ENCODE data around the gene BAG5.

The BAG5 gene

GRCh38 chr14:103531421-103532215, 30.8 kb downstream of the BAG5 start:
- H2BK15ac ChIP-seq (replicated peaks; ENCODE audit: low read depth): no peak overlapping the region
- H3K4me2 ChIP-seq (ENCODE audit: low read length): no peak overlapping the region
- no peak for DNase-seq
- no peak overlapping the region for H3K4me3 ChIP-seq (ENCODE audit: low read length)
- H2BK5ac ChIP-seq (ENCODE audit: low read length): no peak overlapping the region
- no peak overlapping the region for H2BK120ac ChIP-seq (ENCODE audit: low read depth, low read length)
- no peak overlapping the region for H3K4ac ChIP-seq (ENCODE audit: low read depth, low read length)
- H4K5ac ChIP-seq (ENCODE audit: low read length): no peak overlapping the region
- H3K79me1 ChIP-seq (ENCODE audit: low read length): peaks cover 17% of the 10 kb centered on the region
- WGBS (ENCODE audit: extremely low coverage, insufficient coverage, low lambda C conversion rate): no CpG with 5 or more reads among the region's 15 CpGs
- no peak overlapping the region for H4K8ac ChIP-seq (ENCODE audit: low read depth, low read length)
- no peaks in the 10 kb centered on the region for H3K36me3 ChIP-seq (ENCODE audit: control insufficient read depth, insufficient read depth, low read length)
- H3K23ac ChIP-seq (ENCODE audit: low read length): no peak overlapping the region
- H3K79me2 ChIP-seq (ENCODE audit: control insufficient read depth, insufficient read depth, low read length): peaks cover 12% of the 10 kb centered on the region
- no peak overlapping the region for H3K18ac ChIP-seq (ENCODE audit: low read length)
- peaks cover 5% of the 10 kb centered on the region for H3K4me1 ChIP-seq (ENCODE audit: control insufficient read depth, low read depth, low read length)
- no peaks in the 10 kb centered on the region for H3K27me3 ChIP-seq (ENCODE audit: insufficient read depth, low read length, poor library complexity)
- H2AK5ac ChIP-seq (ENCODE audit: low read length): no peak overlapping the region
- no peak overlapping the region for H3K27ac ChIP-seq (ENCODE audit: low read depth, low read length)
- H3K56ac ChIP-seq (ENCODE audit: low read length): no peak overlapping the region
- no peak overlapping the region for H3K9ac ChIP-seq (ENCODE audit: low read length)

DNA sequence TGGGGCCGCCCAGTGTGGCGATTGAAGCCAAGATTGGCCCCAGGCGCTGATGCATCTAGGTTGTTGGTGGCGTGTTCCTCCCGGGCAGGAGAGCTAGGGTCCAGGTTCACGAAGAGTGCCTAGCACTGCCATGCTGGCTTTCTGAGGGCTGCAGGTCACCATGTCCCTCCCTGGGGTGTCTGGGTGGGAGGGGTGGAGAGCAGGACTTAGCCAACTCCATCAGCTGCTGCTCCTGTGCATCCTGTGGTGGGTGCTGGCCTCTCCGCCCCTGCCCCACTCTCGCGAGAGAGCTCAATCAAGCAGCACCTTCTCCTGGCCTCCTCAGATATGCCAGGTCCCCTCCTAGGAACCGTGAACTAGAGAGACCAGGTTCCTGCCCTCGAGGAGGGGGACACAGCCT, 31.6 kb downstream of the BAG5 start:
- Histone ChIP-seq H3K27ac (ENCODE audit: low read depth, low read length) (no peak overlapping the region), H3K4me1 (ENCODE audit: control insufficient read depth, low read depth, low read length) (peaks cover 5% of the 10 kb centered on the region), H3K27me3 (ENCODE audit: insufficient read depth, low read length, poor library complexity) (no peaks in the 10 kb centered on the region), H3K56ac (ENCODE audit: low read length) (no peak overlapping the region), H2BK120ac (ENCODE audit: low read depth, low read length) (no peak overlapping the region), H3K4ac (ENCODE audit: low read depth, low read length) (no peak overlapping the region), H4K8ac (ENCODE audit: low read depth, low read length) (no peak overlapping the region), H3K4me2 (ENCODE audit: low read length) (no peak overlapping the region), H3K4me3 (ENCODE audit: low read length) (no peak overlapping the region), H2BK15ac (replicated peaks; ENCODE audit: low read depth) (no peak overlapping the region), H4K5ac (ENCODE audit: low read length) (no peak overlapping the region), H3K18ac (ENCODE audit: low read length) (no peak overlapping the region), H2BK5ac (ENCODE audit: low read length) (no peak overlapping the region), H3K36me3 (ENCODE audit: control insufficient read depth, insufficient read depth, low read length) (no peaks in the 10 kb centered on the region), H3K79me2 (ENCODE audit: control insufficient read depth, insufficient read depth, low read length) (peaks cover 12% of the 10 kb centered on the region), H3K9ac (ENCODE audit: low read length) (no peak overlapping the region), H3K79me1 (ENCODE audit: low read length) (peaks cover 17% of the 10 kb centered on the region), H2AK5ac (ENCODE audit: low read length) (no peak overlapping the region), H3K23ac (ENCODE audit: low read length) (no peak overlapping the region)
- no CpG with 5 or more reads among the region's 11 CpGs for WGBS (ENCODE audit: extremely low coverage, insufficient coverage, low lambda C conversion rate)
- no peak for DNase-seq

GRCh38 chr14:103530390-103530789, 32.1 kb downstream of the BAG5 start:
- H3K4me1 ChIP-seq (ENCODE audit: control insufficient read depth, low read depth, low read length): peaks cover 5% of the 10 kb centered on the region
- H3K9ac ChIP-seq (ENCODE audit: low read length): no peak overlapping the region
- H3K79me1 ChIP-seq (ENCODE audit: low read length): peaks cover 17% of the 10 kb centered on the region
- H3K4me2 ChIP-seq (ENCODE audit: low read length): no peak overlapping the region
- DNase-seq: peak; percentile 62
- no peak overlapping the region for H4K8ac ChIP-seq (ENCODE audit: low read depth, low read length)
- H2AK5ac ChIP-seq (ENCODE audit: low read length): no peak overlapping the region
- H2BK120ac ChIP-seq (ENCODE audit: low read depth, low read length): no peak overlapping the region
- no peak overlapping the region for H2BK15ac ChIP-seq (replicated peaks; ENCODE audit: low read depth)
- H3K4me3 ChIP-seq (ENCODE audit: low read length): no peak overlapping the region
- WGBS (ENCODE audit: extremely low coverage, insufficient coverage, low lambda C conversion rate): no CpG with 5 or more reads among the region's 7 CpGs
- H3K79me2 ChIP-seq (ENCODE audit: control insufficient read depth, insufficient read depth, low read length): peaks cover 12% of the 10 kb centered on the region
- H3K56ac ChIP-seq (ENCODE audit: low read length): no peak overlapping the region
- H3K27me3 ChIP-seq (ENCODE audit: insufficient read depth, low read length, poor library complexity): no peaks in the 10 kb centered on the region
- no peak overlapping the region for H4K5ac ChIP-seq (ENCODE audit: low read length)
- H3K36me3 ChIP-seq (ENCODE audit: control insufficient read depth, insufficient read depth, low read length): no peaks in the 10 kb centered on the region
- H3K18ac ChIP-seq (ENCODE audit: low read length): no peak overlapping the region
- H3K4ac ChIP-seq (ENCODE audit: low read depth, low read length): no peak overlapping the region
- no peak overlapping the region for H3K23ac ChIP-seq (ENCODE audit: low read length)
- no peak overlapping the region for H3K27ac ChIP-seq (ENCODE audit: low read depth, low read length)
- no peak overlapping the region for H2BK5ac ChIP-seq (ENCODE audit: low read length)

DNA sequence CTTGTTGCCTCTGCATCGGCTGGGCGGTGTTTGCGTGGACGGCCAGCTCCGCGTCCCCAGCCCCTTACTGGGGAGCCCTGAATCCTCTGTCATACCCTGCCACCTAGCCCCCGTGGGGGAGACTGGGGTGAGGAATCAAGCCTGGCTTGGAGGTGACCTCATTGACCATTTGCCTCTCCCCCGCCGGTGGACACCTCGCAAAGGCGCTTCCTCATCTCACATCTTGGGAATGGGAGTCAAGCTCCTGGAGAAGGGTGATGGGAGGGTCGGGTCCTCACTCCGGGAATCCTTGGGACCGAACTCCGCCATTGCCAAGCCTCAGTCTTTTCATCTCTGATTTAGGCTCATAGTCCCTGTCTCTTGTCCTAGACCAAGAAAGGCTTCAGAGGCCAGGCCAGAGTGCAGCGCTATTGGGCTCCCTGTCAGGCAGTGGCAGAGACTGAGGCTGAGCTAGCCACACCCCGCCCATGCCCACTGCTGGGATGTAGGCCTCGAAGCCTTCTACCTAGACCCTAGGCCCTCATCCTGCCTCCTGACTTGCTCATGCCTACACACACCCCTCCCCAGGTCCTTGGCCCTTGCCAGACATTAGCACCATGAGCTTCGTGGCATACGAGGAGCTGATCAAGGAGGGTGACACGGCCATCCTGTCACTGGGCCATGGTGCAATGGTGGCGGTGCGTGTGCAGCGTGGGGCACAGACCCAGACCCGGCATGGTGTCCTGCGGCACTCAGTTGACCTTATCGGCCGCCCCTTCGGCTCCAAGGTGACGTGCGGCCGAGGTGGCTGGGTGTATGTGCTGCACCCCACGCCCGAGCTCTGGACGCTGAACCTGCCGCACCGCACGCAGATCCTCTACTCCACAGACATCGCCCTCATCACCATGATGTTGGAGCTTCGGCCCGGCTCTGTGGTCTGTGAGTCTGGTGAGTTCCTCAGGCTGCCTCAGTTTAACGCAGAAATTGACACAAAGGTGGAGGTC, 32.8 kb downstream of the BAG5 start:
- Histone ChIP-seq H3K56ac (ENCODE audit: low read length) (peak overlapping the region; percentile 91), H3K4me2 (ENCODE audit: low read length) (peak overlapping the region; percentile 100), H4K8ac (ENCODE audit: low read depth, low read length) (peak overlapping the region; percentile 87), H3K79me2 (ENCODE audit: control insufficient read depth, insufficient read depth, low read length) (peaks cover 12% of the 10 kb centered on the region), H3K27ac (ENCODE audit: low read depth, low read length) (no peak overlapping the region), H3K18ac (ENCODE audit: low read length) (no peak overlapping the region), H4K5ac (ENCODE audit: low read length) (no peak overlapping the region), H3K4ac (ENCODE audit: low read depth, low read length) (no peak overlapping the region), H2BK15ac (replicated peaks; ENCODE audit: low read depth) (no peak overlapping the region), H2AK5ac (ENCODE audit: low read length) (peak overlapping the region; percentile 4), H2BK120ac (ENCODE audit: low read depth, low read length) (no peak overlapping the region), H3K4me3 (ENCODE audit: low read length) (peak overlapping the region; percentile 94), H2BK5ac (ENCODE audit: low read length) (no peak overlapping the region), H3K23ac (ENCODE audit: low read length) (no peak overlapping the region), H3K36me3 (ENCODE audit: control insufficient read depth, insufficient read depth, low read length) (no peaks in the 10 kb centered on the region), H3K79me1 (ENCODE audit: low read length) (peaks cover 17% of the 10 kb centered on the region), H3K9ac (ENCODE audit: low read length) (peak overlapping the region; percentile 80), H3K27me3 (ENCODE audit: insufficient read depth, low read length, poor library complexity) (no peaks in the 10 kb centered on the region), H3K4me1 (ENCODE audit: control insufficient read depth, low read depth, low read length) (peaks cover 5% of the 10 kb centered on the region)
- DNase-seq: no peak
- WGBS (ENCODE audit: extremely low coverage, insufficient coverage, low lambda C conversion rate): no CpG with 5 or more reads among the region's 42 CpGs

DNA sequence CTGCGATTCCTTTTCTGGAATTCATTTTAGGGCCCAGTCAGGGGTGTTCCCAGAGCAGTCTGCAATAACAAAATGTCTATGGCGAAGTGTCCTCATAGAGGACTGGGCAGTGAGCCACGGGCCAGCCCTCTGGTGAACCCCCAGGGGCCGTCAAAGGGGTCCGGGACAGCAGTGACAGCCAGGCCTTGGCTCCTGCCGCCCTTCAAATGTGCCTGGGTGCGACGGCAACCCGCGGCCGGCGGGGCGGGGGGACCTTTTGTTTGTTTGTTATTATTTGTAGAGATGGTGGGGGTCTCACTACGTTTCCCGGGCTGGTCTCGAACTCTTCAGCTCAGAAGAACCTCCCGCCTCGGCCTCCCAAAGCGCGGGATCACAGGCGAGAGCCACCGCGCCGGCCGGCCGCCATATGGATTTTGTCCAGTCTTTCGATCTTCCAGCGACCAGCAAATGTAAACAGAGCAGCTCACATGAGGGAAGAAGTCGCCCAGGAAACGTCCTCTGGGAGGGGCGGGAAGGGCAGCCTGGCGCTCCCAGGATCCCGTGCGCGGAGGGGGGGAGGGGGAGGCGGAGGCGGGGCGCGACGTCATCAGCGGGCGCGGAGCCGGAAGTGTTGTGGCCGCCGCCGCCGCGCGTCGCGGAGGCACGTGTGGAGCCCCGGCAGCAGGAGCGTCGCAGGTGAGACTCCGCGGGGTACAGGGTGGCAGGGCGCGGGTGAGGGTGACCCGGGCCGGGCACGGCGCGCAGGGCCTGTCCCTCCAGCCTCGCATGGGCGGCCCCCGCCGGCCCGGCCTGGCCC, 33.7 kb downstream of the BAG5 start, which contains the start of gene TRMT61A:
Gene TRMT61A, plus strand, starts transcription at position 610 of the 796 bp plus-strand sequence. CDS start 783 bp downstream, outside the sequence.
- peak; percentile 89 for DNase-seq
- Histone ChIP-seq H3K79me1 (ENCODE audit: low read length) (peaks cover 17% of the 10 kb centered on the region), H2BK5ac (ENCODE audit: low read length) (no peak within 1 kb of the TSS), H3K27ac (ENCODE audit: low read depth, low read length) (no peak within 1 kb of the TSS), H3K9ac (ENCODE audit: low read length) (peak within 1 kb of the TSS; percentile 80), H3K56ac (ENCODE audit: low read length) (peak within 1 kb of the TSS; percentile 91), H2BK15ac (replicated peaks; ENCODE audit: low read depth) (no peak within 1 kb of the TSS), H3K4me1 (ENCODE audit: control insufficient read depth, low read depth, low read length) (peaks cover 5% of the 10 kb centered on the region), H3K4me3 (ENCODE audit: low read length) (peak within 1 kb of the TSS; percentile 94), H3K79me2 (ENCODE audit: control insufficient read depth, insufficient read depth, low read length) (peaks cover 12% of the 10 kb centered on the region), H3K4me2 (ENCODE audit: low read length) (peak within 1 kb of the TSS; percentile 100), H4K5ac (ENCODE audit: low read length) (no peak within 1 kb of the TSS), H2BK120ac (ENCODE audit: low read depth, low read length) (no peak within 1 kb of the TSS), H4K8ac (ENCODE audit: low read depth, low read length) (peak within 1 kb of the TSS; percentile 87), H3K4ac (ENCODE audit: low read depth, low read length) (peak within 1 kb of the TSS; percentile 44), H3K27me3 (ENCODE audit: insufficient read depth, low read length, poor library complexity) (peaks cover 2% of the 10 kb centered on the region), H3K23ac (ENCODE audit: low read length) (no peak within 1 kb of the TSS), H3K18ac (ENCODE audit: low read length) (peak within 1 kb of the TSS; percentile 20), H3K36me3 (ENCODE audit: control insufficient read depth, insufficient read depth, low read length) (no peaks in the 10 kb centered on the region), H2AK5ac (ENCODE audit: low read length) (peak within 1 kb of the TSS; percentile 4)
- WGBS (ENCODE audit: extremely low coverage, insufficient coverage, low lambda C conversion rate): no CpG with 5 or more reads among the region's 70 CpGs
